Liver (tissue), 9 donors: ENCODE data around the gene EMCN. TPM values are rescaled to one million over a fixed set of nuclear protein-coding genes. Genes with fewer than 3 reads are reported as not detected.

Experiments used
- DNase-seq: peaks from one replicate; pipeline ENCODE4 v3.0.0-alpha.2; 2017; ENCODE audit warnings: low spot score
- H3K27ac ChIP-seq, 2 donors: one replicate each; pipeline ENCODE4 v1.7.0; 2013; ENCODE audit warnings: inconsistent platforms in 2 of 2, low read length in 2 of 2, control low read depth in 1 of 2, low read depth in 1 of 2, mild to moderate bottlenecking in 1 of 2
- H3K27me3 ChIP-seq, 4 donors: one replicate each; pipeline versions ENCODE4 v1.6.1 to v1.7.0; 2013; ENCODE audit warnings: low read length in 3 of 4, inconsistent platforms in 1 of 4, mild to moderate bottlenecking in 1 of 4, moderate library complexity in 1 of 4; ENCODE audit not compliant: control insufficient read depth in 4 of 4, insufficient read depth in 4 of 4
- H3K36me3 ChIP-seq, 4 donors: one replicate each; pipeline versions ENCODE4 v1.6.1 to v1.7.0; 2013; ENCODE audit warnings: low read length in 3 of 4, mild to moderate bottlenecking in 3 of 4, low read depth in 1 of 4, moderate library complexity in 1 of 4; ENCODE audit not compliant: control insufficient read depth in 4 of 4, insufficient read depth in 3 of 4
- H3K4me1 ChIP-seq, 4 donors: one replicate each; pipeline versions ENCODE4 v1.6.1 to v1.7.0; 2013; ENCODE audit warnings: low read length in 3 of 4, mild to moderate bottlenecking in 3 of 4, moderate library complexity in 1 of 4; ENCODE audit not compliant: control insufficient read depth in 4 of 4, insufficient read depth in 4 of 4
- H3K4me3 ChIP-seq, 3 donors: one replicate each; pipeline versions ENCODE4 v1.6.1 to v1.7.0; 2013; ENCODE audit warnings: low read length in 3 of 3, control low read depth in 1 of 3, low read depth in 1 of 3, mild to moderate bottlenecking in 1 of 3
- H3K9ac ChIP-seq, 2 donors: one replicate each; pipeline ENCODE4 v1.7.0; 2013; ENCODE audit warnings: low read length in 2 of 2, mild to moderate bottlenecking in 2 of 2, moderate library complexity in 2 of 2, control low read depth in 1 of 2, low read depth in 1 of 2
- H3K9me3 ChIP-seq, 4 donors: one replicate each; pipeline versions ENCODE4 v1.6.1 to v1.7.0; 2013; ENCODE audit warnings: low read length in 3 of 4; ENCODE audit not compliant: control insufficient read depth in 4 of 4
- FOXA1 ChIP-seq: IDR thresholded peaks from 2 replicates; pipeline ENCODE4 v1.6.1; 2016; ENCODE audit warnings: antibody characterized with exemption
- FOXA2 ChIP-seq: IDR thresholded peaks from 2 replicates; pipeline ENCODE4 v1.6.1; 2016; ENCODE audit warnings: antibody characterized with exemption
- HNF4A ChIP-seq, 2 donors: conservative IDR thresholded peaks; 2 replicates each; pipeline ENCODE4 v1.6.1; 2016; ENCODE audit warnings: antibody characterized with exemption in 2 of 2, mild to moderate bottlenecking in 2 of 2
- HNF4G ChIP-seq: IDR thresholded peaks from 2 replicates; pipeline ENCODE4 v1.6.1; 2016; ENCODE audit warnings: antibody characterized with exemption
- JUND ChIP-seq, 2 donors: IDR thresholded peaks; 2 replicates each; pipeline ENCODE4 v1.6.1; 2016; ENCODE audit warnings: antibody characterized with exemption in 2 of 2
- NR2F2 ChIP-seq: IDR thresholded peaks from 2 replicates; pipeline ENCODE4 v1.6.1; 2016; ENCODE audit warnings: antibody characterized with exemption
- RAD21 ChIP-seq, 2 donors: IDR thresholded peaks; 2 replicates each; pipeline ENCODE4 v1.6.1; 2016; ENCODE audit warnings: antibody characterized with exemption in 2 of 2, mild to moderate bottlenecking in 2 of 2
- RXRA ChIP-seq, 2 donors: IDR thresholded peaks; 2 replicates each; pipeline ENCODE4 v1.6.1; 2017 to 2018; ENCODE audit warnings: antibody characterized with exemption in 2 of 2, mild to moderate bottlenecking in 1 of 2
- SP1 ChIP-seq: IDR thresholded peaks from 2 replicates; pipeline ENCODE4 v1.6.1; 2018; ENCODE audit warnings: antibody characterized with exemption, mild to moderate bottlenecking
- TAF1 ChIP-seq: conservative IDR thresholded peaks from 2 replicates; pipeline ENCODE4 v1.6.1; 2016; ENCODE audit warnings: antibody characterized with exemption, mild to moderate bottlenecking
- WGBS: extraction: QIAGEN DNeasy Blood & Tissue Kit; methylation state at CpG from one replicate; pipeline ENCODE4 v1.1.7; 2013; 5-methylcytosine and 5-hydroxymethylcytosine counted together
- polyA plus RNA-seq, 2 donors: library from polyadenylated mRNA; stranded (reverse) in 1 of 2; unstranded in 1 of 2; fragments of 200-250 nt in 1 of 2; fragments of >200 nt in 1 of 2; fragmentation: Nextera tagmentation in 1 of 2; extraction: Ambion mirVana in 1 of 2; gene quantifications; one replicate each; pipeline versions ENCODE4 v1.2.1 to v1.2.3, GENCODE V29; 2013 to 2015
- total RNA-seq, 2 donors: library from RNA; depleted of rRNA; stranded (reverse); fragments of >200 nt; gene quantifications; one replicate each; pipeline ENCODE4 v1.2.3, GENCODE V29; 2014
- TF ChIP-seq, protein P1 (sequence below): IDR thresholded peaks from 2 replicates; pipeline ENCODE4 v1.6.1; 2016; ENCODE audit warnings: antibody characterized with exemption, mild to moderate bottlenecking
- TF ChIP-seq, protein P2 (sequence below): fragments of 150-350 bp; IDR thresholded peaks from 2 replicates; pipeline ENCODE4 v1.5.1; 2017; ENCODE audit warnings: improper control_type of control experiment, low read depth, low read length; ENCODE audit not compliant: missing input control
- TF ChIP-seq, protein P3 (sequence below): IDR thresholded peaks from 2 replicates; pipeline ENCODE4 v1.6.1; 2016; ENCODE audit warnings: antibody characterized with exemption
- TF ChIP-seq, protein P4 (sequence below): IDR thresholded peaks from 2 replicates; pipeline ENCODE4 v1.6.1; 2016; ENCODE audit warnings: antibody characterized with exemption
- TF ChIP-seq, protein P5 (sequence below): IDR thresholded peaks from 2 replicates; pipeline ENCODE4 v1.6.1; 2016; ENCODE audit warnings: antibody characterized with exemption
- donor health status: healthy.
- donor health status: healthy.
- donor health status: healthy.
- donor health status: healthy.
- donor health status: healthy.

EMCN gene
- total and polyA plus RNA-seq, 4 donors: 1.8 to 4.4 (median 2.5) TPM

DNA sequence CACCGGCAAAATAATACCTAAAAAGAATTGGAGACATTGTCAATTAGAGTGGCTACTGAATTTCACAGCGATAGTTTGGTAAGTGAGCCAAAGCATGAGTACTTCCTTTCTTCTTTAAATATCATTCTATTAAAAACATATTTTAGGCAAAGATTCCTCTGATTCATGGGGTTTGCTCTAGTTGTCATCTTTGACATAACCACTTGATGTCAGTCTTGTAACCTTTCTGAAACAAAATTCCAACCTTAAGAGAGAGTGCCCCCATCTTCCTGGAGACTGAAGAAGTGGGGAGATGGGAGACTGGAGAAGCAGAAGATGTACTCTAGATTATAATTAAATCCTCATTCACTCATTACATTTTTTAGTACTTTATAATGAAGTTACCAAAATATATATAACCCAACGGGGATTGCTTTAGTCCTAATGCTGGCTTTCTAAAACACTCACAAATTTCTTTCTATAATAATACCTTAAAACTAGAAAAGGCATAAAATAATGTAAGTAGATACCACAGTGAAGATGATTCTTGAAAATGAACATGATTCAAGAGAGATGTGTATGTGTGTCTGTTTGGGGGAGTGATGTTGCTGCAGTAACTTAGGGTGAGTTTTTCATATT lies 96.4 kb downstream of the EMCN start:
- no peak for DNase-seq
- H3K36me3 ChIP-seq: no peaks in the 10 kb centered on the region
- H3K9ac ChIP-seq: no peak overlapping the region
- no peak overlapping the region for H3K4me3 ChIP-seq
- no peaks in the 10 kb centered on the region for H3K4me1 ChIP-seq
- no peaks in the 10 kb centered on the region for H3K27me3 ChIP-seq
- 59% methylated on average over 3 of the region's 3 CpGs for WGBS
- no peak overlapping the region for H3K27ac ChIP-seq
- TF ChIP-seq FOXA1 (no peak), RAD21 (IDR thresholded peaks at IDR 0.05) (peak; percentile 70 to 74), SP1 (no peak), FOXA2 (no peak), NR2F2 (no peak), JUND (IDR thresholded peaks at IDR 0.05) (no peak), RXRA (IDR thresholded peaks at IDR 0.05) (no peak), HNF4A (conservative IDR thresholded peaks at IDR 0.05) (no peak)
- TF ChIP-seq, protein P1, sequence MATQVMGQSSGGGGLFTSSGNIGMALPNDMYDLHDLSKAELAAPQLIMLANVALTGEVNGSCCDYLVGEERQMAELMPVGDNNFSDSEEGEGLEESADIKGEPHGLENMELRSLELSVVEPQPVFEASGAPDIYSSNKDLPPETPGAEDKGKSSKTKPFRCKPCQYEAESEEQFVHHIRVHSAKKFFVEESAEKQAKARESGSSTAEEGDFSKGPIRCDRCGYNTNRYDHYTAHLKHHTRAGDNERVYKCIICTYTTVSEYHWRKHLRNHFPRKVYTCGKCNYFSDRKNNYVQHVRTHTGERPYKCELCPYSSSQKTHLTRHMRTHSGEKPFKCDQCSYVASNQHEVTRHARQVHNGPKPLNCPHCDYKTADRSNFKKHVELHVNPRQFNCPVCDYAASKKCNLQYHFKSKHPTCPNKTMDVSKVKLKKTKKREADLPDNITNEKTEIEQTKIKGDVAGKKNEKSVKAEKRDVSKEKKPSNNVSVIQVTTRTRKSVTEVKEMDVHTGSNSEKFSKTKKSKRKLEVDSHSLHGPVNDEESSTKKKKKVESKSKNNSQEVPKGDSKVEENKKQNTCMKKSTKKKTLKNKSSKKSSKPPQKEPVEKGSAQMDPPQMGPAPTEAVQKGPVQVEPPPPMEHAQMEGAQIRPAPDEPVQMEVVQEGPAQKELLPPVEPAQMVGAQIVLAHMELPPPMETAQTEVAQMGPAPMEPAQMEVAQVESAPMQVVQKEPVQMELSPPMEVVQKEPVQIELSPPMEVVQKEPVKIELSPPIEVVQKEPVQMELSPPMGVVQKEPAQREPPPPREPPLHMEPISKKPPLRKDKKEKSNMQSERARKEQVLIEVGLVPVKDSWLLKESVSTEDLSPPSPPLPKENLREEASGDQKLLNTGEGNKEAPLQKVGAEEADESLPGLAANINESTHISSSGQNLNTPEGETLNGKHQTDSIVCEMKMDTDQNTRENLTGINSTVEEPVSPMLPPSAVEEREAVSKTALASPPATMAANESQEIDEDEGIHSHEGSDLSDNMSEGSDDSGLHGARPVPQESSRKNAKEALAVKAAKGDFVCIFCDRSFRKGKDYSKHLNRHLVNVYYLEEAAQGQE: no peak
- TF ChIP-seq, protein P2, sequence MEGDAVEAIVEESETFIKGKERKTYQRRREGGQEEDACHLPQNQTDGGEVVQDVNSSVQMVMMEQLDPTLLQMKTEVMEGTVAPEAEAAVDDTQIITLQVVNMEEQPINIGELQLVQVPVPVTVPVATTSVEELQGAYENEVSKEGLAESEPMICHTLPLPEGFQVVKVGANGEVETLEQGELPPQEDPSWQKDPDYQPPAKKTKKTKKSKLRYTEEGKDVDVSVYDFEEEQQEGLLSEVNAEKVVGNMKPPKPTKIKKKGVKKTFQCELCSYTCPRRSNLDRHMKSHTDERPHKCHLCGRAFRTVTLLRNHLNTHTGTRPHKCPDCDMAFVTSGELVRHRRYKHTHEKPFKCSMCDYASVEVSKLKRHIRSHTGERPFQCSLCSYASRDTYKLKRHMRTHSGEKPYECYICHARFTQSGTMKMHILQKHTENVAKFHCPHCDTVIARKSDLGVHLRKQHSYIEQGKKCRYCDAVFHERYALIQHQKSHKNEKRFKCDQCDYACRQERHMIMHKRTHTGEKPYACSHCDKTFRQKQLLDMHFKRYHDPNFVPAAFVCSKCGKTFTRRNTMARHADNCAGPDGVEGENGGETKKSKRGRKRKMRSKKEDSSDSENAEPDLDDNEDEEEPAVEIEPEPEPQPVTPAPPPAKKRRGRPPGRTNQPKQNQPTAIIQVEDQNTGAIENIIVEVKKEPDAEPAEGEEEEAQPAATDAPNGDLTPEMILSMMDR: peak; percentile 24
- TF ChIP-seq, protein P3, sequence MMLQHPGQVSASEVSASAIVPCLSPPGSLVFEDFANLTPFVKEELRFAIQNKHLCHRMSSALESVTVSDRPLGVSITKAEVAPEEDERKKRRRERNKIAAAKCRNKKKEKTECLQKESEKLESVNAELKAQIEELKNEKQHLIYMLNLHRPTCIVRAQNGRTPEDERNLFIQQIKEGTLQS: no peak
- TF ChIP-seq, protein P4, sequence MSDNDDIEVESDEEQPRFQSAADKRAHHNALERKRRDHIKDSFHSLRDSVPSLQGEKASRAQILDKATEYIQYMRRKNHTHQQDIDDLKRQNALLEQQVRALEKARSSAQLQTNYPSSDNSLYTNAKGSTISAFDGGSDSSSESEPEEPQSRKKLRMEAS: no peak
- TF ChIP-seq, protein P5, sequence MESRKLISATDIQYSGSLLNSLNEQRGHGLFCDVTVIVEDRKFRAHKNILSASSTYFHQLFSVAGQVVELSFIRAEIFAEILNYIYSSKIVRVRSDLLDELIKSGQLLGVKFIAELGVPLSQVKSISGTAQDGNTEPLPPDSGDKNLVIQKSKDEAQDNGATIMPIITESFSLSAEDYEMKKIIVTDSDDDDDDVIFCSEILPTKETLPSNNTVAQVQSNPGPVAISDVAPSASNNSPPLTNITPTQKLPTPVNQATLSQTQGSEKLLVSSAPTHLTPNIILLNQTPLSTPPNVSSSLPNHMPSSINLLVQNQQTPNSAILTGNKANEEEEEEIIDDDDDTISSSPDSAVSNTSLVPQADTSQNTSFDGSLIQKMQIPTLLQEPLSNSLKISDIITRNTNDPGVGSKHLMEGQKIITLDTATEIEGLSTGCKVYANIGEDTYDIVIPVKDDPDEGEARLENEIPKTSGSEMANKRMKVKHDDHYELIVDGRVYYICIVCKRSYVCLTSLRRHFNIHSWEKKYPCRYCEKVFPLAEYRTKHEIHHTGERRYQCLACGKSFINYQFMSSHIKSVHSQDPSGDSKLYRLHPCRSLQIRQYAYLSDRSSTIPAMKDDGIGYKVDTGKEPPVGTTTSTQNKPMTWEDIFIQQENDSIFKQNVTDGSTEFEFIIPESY: no peak
- H3K9me3 ChIP-seq: no peaks in the 10 kb centered on the region

DNA sequence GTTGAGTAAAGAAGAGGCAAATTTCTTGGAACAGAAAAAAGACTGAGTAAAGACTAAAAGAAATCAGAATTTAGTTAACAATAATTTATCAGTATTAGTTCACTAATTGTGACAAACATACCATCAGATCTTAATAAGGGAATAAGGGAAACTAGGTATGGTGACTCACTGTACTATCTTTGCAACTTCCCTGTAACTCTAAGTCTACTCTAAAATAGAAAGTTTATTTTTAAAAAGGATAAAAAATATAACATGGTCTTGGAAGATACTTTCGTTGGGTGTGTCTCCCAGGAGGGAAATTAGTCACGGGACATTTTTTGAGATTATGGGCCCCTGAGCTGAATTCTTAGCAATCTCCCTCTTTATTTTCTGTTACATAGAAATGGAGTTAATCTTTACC lies 97.3 kb downstream of the EMCN start:
- Histone ChIP-seq H3K9ac (no peak overlapping the region), H3K27ac (no peak overlapping the region), H3K9me3 (no peaks in the 10 kb centered on the region), H3K4me1 (no peaks in the 10 kb centered on the region), H3K27me3 (no peaks in the 10 kb centered on the region), H3K4me3 (no peak overlapping the region), H3K36me3 (no peaks in the 10 kb centered on the region)
- 56% methylated on average over 2 of the region's 2 CpGs for WGBS
- TF ChIP-seq HNF4G: no peak
- no peak for TF ChIP-seq FOXA2
- no peak for TF ChIP-seq TAF1
- no peak for TF ChIP-seq SP1
- no peak for TF ChIP-seq NR2F2
- TF ChIP-seq RAD21 (IDR thresholded peaks at IDR 0.05): no peak
- TF ChIP-seq RXRA (IDR thresholded peaks at IDR 0.05): no peak
- no peak for DNase-seq
